Measurements from ENCODE around the gene ZNF609.

ZNF609 gene, protein sequence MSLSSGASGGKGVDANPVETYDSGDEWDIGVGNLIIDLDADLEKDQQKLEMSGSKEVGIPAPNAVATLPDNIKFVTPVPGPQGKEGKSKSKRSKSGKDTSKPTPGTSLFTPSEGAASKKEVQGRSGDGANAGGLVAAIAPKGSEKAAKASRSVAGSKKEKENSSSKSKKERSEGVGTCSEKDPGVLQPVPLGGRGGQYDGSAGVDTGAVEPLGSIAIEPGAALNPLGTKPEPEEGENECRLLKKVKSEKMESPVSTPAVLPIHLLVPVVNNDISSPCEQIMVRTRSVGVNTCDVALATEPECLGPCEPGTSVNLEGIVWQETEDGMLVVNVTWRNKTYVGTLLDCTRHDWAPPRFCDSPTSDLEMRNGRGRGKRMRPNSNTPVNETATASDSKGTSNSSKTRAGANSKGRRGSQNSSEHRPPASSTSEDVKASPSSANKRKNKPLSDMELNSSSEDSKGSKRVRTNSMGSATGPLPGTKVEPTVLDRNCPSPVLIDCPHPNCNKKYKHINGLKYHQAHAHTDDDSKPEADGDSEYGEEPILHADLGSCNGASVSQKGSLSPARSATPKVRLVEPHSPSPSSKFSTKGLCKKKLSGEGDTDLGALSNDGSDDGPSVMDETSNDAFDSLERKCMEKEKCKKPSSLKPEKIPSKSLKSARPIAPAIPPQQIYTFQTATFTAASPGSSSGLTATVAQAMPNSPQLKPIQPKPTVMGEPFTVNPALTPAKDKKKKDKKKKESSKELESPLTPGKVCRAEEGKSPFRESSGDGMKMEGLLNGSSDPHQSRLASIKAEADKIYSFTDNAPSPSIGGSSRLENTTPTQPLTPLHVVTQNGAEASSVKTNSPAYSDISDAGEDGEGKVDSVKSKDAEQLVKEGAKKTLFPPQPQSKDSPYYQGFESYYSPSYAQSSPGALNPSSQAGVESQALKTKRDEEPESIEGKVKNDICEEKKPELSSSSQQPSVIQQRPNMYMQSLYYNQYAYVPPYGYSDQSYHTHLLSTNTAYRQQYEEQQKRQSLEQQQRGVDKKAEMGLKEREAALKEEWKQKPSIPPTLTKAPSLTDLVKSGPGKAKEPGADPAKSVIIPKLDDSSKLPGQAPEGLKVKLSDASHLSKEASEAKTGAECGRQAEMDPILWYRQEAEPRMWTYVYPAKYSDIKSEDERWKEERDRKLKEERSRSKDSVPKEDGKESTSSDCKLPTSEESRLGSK (N-terminal part only)

DNA sequence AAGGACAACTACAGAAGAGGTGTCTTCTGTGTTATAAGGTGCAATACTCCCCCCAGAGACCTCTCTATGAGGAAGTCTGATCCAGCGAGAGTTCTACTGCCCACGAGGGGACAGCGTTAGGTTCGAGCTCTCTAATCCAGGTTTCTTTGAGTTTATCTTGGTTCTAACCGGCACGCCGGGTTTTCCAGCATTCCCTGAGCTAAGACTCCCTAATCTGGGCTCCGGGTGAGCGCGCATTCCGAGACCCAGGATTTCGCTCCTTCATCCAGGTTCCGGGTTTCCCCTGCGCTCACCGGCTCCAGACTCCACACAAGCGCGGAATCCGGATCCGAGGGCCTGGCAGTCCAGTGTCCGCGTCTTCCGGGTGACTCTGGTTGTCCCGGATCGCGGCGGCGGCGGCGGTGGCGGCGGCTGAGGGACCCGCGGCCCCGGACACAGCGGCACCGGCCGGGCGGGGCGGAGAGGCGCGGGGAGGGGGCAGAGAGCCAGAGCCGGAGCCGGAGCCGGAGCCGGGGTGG lies at the start of gene ZNF609:
Gene ZNF609 (plus strand): TSS at position 373 of the 518 bp plus-strand sequence. CDS start 38,842 bp downstream, outside the sequence.
- in situ Hi-C loops (cut with MboI; ENCODE audit: low sequenced_read_pairs), result no loop called here

DNA sequence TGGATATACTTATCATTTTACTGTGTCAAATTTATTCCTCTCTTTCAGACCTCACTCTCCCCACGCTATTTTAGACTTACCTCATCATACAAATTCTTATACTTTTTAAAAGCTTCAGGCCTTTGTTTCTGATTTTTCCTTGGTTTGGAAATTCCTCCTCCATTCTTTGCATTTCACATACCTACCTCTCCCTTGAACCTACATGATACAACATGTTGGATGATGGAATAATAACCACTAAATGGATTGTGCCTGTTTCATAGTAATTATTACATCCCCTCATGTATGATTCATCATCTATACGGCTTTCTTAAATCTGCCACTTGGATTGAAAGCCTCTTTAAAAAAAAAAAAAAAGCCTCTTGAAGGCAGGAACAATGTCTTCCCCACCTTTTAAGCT lies 48.2 kb upstream of the ZNF609 start:
- in situ Hi-C loops (cut with MboI; ENCODE audit: low sequenced_read_pairs), result no loop called here

DNA sequence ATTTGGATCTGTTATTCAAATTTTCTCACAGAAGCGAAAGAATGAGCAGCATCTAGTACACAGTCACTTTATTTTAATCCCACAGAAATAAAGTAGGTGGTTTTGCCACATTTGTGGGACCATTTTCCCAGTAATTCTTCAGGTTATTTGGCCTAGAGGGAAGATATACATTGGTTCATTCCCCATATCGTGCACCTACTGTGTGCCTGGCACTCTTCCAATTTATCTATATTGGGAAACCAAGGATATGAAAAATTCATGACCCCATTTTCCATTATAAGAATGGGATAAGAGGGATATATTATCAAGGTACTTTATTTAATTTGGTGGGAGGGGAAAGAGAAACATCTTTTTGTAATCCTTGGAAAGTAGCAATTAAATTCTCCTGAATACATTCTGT lies 37.7 kb upstream of the ZNF609 start:
- in situ Hi-C loops (cut with MboI; ENCODE audit: low sequenced_read_pairs), result no loop called here

DNA sequence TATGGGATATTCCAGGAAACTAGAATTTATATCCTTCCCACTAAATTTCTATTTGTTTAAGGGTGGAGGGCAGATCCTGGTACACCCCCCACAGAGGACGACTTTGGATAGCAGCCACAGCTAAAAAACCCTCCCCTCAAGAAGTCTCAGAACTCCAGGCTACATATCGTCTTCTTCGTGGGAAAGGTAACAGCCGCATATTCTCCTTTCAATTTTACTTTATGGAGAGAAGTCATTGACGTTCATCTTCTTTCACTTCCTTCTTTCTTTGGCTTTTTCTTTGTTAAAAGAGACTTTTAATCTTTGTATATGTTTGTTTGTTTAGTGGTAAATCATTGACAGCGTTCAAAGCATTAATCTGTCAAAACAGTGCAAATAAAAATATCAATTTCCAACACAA lies 36.4 kb upstream of the ZNF609 start:
- in situ Hi-C loops (cut with MboI; ENCODE audit: low sequenced_read_pairs), result no loop called here

DNA sequence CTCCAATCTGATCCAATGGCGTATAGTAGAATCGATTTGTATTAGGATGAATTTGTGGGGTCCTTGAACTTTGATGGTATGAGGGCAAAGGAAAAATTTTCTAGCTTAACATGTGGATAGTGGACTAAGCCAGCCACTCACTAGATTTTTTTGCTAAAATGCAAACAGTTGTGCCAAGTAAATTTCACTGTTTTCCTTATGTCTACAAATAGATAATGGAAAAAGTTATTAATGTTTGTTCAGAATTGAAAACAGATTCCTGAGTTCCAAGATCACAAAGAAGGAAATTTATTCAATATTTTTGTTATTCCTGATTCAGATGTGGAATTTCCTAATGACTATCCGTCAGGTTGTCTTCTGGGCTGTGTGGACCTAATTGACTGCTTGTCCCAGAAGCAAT lies 35.2 kb upstream of the ZNF609 start:
- in situ Hi-C loops (cut with MboI; ENCODE audit: low sequenced_read_pairs), result no loop called here

DNA sequence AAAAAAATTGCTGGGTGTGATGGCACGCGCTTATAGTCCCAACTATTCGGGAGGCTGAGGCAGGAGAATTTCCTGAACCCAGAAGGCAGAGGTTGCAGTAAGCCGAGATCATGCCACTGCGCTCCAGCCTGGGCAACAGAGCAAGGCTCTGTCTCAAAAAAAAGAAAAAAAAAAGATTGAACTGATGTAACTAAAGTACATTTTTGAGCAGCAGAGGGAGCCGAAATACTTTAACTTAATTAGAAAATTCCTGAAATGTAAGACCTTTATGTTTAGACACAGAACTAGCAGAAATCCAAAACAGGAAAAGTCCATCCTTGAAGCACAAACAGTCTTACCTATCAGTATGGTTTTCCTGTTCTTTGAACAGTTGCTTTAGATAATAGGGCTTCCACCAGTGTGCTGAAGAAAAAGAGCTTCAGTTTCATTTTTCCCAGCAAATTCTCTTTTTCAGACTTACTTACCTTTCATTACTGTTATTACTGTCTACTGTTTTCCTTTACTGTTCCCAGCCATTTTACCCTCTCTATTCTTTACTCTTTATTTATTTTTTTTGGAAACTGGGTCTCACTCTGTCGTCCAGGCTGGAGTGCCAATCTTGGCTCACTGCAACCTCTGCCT lies 33.4 kb upstream of the ZNF609 start:
- in situ Hi-C loops (cut with MboI; ENCODE audit: low sequenced_read_pairs), result no loop called here

DNA sequence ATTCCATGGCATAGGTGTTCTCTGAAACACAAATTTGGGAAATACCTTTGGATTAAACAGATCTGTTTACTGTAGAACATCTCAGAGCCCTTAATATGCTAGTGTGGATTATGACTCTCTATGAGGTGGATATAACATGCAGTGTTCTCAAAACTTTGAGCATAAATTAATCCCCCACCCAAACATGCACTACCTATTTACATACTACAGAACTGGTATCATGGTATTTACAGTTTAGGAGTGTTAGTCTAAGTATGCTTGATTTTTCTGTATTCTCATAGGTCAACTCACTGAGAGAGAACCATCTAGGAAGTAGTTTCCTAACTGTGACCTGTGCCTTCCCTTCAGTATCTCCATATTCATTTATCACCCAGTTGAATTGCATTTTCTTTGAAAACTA lies 30.9 kb upstream of the ZNF609 start:
- in situ Hi-C loops (cut with MboI; ENCODE audit: low sequenced_read_pairs), result no loop called here

DNA sequence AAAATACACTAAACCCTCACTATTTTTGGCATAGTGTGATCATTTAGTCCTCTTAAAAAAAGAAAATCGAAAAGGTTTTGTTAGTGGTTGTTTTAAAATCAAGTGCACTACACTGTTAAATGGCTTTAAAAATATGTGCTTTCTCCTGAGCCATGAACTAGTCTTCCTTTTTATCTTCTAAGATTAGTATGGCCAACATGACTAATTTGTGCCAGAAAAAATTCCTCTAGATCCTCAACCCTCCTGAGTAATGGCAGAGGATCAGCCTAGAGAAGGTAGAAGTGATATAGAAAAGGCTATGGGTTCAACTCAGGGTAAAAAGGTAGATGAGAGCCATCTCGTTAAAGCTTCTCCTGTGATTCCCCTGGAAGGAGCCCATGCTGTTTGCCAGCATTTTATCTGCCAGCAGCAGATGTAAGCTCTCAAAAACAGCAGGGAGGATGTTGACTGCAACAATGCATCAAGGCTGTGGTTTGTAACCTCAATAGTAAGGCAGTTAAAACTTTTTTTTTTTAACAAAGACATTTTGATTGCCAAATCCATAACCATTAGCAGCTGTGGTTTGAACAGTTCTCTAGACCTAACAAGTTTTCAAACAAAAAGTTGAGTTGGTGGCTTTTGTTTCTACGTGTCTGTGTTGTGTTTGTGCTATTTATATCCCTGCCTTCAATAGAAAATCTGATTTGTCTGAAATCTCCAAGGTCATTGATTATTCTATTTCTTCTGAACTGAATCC lies 30.2 kb upstream of the ZNF609 start:
- in situ Hi-C loops (cut with MboI; ENCODE audit: low sequenced_read_pairs), result no loop called here

DNA sequence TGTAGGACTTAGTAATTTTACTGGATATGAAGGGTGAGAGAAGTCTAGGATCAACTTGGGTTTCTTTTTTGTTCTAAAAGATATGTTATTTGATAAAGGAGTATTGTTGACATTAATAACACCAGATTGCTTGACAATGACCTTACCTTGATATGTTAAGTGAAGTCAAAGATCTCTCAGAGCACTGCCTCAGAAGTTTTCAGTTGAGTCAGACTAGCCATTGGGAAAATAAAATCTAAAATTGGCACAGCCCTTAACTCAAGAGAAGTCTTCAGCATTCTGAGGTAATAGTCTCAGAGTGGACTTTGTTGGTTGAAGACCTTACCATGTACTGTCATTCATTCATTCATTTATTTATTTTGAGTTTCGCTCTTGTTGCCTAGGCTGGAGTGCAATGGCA lies 22.4 kb upstream of the ZNF609 start:
- in situ Hi-C loops (cut with MboI; ENCODE audit: low sequenced_read_pairs), result no loop called here

DNA sequence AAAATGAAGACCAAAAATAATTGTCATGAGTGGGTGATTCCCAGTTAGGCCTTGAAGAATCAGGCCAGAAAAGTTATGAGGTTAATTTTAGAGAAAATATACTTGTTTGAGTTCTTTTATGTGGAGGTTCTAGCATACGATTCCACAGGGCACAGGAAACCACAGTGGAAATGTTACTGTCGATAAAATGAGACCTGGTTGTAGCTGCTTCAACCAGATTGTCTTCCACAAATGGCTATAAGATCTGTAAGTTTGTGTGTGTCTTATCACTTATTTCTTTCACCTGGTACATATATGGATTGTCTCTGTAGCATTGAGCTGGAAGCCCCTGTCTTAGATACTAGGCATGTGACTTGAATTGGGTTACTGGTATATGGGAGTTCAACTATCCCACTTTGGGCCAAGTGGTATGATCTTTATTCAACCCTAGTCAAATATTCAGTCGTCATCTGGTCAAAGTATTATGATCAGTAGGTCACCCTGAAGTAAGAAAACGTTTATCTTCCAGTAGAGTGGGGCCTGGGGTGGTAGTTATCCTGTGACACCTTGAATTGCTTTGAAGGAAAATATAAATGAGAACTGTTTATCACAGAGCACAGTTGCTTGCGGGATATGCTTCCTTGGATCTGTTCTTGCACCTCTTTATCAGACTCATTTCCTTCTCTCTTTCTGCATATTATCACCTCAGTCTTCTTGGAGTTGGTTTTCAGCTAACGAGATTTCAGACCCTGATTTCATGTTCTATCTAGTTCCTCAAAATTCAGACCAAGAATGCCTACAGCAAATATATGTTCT lies 21.5 kb upstream of the ZNF609 start:
- in situ Hi-C loops (cut with MboI; ENCODE audit: low sequenced_read_pairs), result no loop called here

DNA sequence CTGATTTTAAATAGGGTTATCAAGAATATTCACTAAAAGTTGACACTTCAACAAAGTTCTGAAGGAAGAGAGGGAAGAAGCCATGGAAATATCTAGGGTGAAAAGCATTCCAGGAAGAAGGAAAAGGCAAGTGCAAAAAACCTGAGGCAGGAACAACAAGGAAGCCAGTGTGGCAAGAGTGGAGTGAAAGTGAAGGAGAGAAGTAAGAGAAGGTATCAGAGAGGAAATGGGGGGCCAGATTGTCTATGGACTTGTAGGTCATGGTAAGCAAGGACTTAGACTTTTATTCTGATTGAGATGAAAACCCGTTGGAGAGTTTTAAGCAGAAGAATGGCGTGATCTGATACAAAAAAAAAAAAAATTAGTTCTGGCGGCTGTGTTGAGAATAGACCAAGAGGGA lies 18.5 kb upstream of the ZNF609 start:
- in situ Hi-C loops (cut with MboI; ENCODE audit: low sequenced_read_pairs), result no loop called here

DNA sequence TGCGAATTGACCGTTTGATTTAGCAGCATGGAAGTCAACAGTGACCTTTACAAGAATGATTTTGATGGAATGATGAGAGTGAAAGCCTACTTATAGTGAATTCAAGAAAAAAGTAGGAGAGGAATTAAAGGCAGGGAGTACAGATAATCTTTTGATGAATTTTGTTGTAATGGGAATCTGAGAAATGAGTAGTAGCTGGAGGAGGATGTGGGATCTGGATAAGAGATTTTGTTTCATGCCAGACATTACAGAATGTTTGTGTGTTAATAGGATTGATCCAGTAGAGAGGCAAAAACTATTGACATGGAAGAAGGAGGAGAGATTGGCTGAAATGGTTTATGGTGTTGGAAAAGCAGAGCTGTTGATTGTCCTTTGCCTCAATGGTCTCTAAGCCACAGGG lies 17.4 kb upstream of the ZNF609 start:
- in situ Hi-C loops (cut with MboI; ENCODE audit: low sequenced_read_pairs), result no loop called here

DNA sequence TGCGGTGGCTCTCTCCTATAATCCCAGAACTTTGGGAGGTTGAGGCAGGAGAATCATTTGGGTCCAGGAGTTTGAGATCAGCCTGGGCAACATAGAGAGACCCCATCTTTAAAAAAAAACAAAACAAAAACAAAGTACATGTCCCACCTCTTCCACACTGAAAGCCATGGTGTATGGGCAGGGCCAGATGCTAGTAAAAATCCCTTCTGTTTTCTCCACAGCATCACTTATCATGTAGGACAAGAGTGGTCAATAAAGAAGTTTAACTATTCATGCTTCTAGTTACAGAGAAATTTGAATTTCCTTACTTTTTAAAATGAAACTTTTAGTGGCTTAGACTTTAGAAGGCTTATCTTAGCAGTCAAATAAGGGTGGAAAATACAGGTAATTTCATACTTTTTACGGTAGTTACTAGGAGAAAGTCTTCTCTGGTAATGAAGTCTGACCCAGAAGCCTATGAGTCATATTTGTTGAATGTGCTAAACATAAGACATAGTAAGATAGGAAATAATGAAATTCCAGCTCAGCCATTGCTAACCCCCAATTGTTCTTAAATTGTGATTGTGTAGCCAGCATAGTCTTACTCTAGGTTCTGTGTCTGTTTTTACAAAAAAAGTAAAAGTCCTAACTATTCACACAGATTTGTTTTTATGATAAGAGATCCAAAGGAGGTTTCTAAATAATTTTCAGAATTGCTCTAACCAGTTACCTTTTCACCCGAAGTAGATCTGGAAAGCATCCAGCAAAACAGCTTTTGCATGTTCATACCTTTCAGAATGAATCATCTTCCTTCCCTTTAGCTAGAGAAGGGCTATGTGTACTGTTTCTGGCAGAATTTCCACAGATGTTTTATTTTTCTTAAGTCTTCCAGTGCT lies 16.4 kb upstream of the ZNF609 start:
- in situ Hi-C loops (cut with MboI; ENCODE audit: low sequenced_read_pairs), result no loop called here

DNA sequence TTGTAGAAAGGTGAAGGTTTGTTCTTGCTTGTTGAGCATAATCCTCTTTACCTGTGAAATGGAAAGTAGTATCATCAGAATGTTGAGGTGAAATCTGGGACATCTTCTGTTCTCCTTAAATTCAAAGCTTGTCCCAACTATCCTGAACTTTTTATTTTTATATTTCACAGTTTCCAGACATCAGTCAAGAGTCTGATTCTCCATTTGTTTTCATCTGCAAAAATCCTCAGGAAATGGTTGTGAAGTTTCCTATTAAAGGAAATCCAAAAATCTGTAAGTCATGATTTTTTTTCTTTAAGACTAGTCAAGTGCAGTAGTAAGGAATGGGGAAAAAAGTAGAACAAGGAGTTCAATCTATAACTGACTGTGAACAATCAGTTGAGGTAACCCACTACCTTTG lies 15.5 kb upstream of the ZNF609 start:
- in situ Hi-C loops (cut with MboI; ENCODE audit: low sequenced_read_pairs), result no loop called here

DNA sequence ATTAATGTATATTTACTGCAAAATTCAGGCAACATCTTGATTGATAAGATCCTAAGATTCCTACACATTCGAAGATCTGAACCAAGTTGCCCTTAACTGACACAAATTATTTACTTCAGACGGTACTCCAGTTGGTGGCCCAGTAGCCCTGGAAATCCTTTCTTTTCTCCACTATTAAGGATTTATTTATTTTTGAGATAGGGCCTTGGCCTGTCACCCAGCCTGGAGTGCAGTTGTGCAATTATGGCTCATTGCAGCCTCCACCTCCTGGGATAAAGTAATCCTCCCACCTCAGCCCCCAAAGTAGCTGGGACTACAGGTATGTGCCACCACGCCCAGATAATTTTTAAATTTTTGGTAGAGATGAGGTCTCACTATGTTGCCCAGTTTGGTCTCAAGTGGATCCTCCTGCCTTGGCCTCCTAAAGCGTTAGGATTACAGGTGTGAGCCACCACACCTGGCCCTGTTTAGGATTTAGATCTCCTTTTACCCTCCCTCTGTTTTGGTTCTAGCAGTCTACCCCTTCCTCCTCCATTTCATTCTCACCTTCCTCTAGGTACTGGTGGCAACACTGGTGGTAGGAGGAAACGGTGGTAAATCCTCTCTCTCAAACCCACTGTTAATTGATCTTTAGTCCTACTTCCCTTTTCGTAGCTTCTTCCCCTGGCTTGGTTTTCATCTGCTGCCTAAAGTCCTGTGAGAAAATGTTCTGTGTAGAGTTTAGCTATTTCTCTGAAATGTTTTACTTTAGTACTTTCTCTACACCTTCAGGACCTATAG lies 12.7 kb upstream of the ZNF609 start:
- in situ Hi-C loops (cut with MboI; ENCODE audit: low sequenced_read_pairs), result no loop called here

DNA sequence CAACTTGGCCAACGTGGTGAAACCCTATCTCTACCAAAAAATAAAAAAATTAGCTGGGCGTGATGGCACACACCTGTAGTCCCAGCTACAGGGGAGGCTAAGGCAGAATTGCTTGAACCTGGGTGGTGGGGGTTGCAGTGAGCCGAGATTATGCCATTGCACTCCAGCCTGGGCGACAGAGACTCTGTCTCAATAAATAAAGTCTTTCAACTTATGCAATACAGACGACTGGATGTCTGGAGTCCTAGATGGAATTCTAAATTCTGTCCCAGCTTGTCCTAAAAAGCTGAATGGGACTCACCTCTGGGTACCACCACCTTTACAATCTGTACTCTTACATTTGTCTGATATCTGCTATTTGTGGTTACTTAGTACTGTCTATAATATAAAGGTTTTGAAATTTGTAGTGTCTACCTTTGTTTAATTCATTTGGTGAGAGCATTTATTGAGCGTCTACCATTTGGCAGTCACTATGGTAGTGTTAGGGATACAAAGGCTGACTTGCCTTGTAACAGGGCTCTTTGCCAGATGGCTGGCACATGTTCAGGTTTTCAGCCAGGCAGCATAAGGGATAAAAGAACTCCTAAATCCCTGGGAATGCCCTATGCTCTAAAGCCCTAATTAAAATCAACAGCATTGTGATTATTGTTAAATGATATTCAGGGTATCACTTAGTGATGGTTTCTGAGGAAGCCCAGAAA lies 7.2 kb upstream of the ZNF609 start:
- in situ Hi-C loops (cut with MboI; ENCODE audit: low sequenced_read_pairs), result no loop called here

DNA sequence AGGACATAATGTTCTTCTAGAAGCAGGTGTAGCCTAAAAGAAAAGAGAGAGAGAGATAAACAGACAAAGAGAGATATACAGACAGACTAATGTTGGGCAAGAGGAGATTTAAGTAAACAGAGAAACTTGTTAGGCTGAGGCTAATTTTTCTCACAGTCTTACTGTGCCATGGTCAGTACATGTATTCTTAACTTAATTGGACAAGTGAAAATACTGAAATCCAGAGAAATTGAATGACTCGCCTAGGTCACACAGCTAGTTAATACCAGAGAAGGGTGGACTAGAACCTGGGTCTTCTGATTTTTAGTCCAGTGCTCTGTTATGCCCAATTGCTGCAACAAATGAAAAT lies 6.7 kb upstream of the ZNF609 start:
- in situ Hi-C loops (cut with MboI; ENCODE audit: low sequenced_read_pairs), result no loop called here

Data from HL-60/S4 (cell line).